Naive thymus-derived CD4-positive, alpha-beta T cell (primary cell): Measurements from ENCODE around the gene ATP8B3. TPM values are rescaled to one million over a fixed set of nuclear protein-coding genes. Genes with fewer than 3 reads are reported as not detected.
A peak's percentile ranks its signal among the peaks of the same experiment; 100 is the strongest.
"Not testable (repeated sequence)": the region's sequence is repeated elsewhere in the genome, so short reads cannot be mapped to it uniquely, and the experiment has no call there.

Experiments used
- ATAC-seq: fragments of 150-1000 bp; cut with Tn5 transposase; 2 replicates; pipeline ENCODE4 v1.10.0; 2021; ENCODE audit warnings: mild to moderate bottlenecking, moderate library complexity
- CTCF ChIA-PET: fragments of 350-600 bp; sonication (Branson Sonifier 250); formaldehyde crosslinking; loops from one replicate; lab custom pipeline; 2021; ENCODE audit warnings: antibody characterized with exemption; lab: Charles Lee
- POLR2A ChIA-PET: fragments of 350-600 bp; sonication (Branson Sonifier 250); formaldehyde crosslinking; loops from one replicate; lab custom pipeline; 2021; ENCODE audit warnings: antibody characterized with exemption, inconsistent platforms; lab: Charles Lee
- DNase-seq, 9 donors: peaks; one replicate each; pipeline versions ENCODE4 v3.0.0 to v3.0.0-alpha.2; 2020 to 2022; ENCODE audit warnings: mixed read lengths in 1 of 9
- H3K27ac ChIP-seq: one replicate; pipeline ENCODE4 v1.7.0; 2013; ENCODE audit warnings: mild to moderate bottlenecking, low read depth, low read length, moderate library complexity
- H3K27me3 ChIP-seq, 2 donors: one replicate each; pipeline ENCODE4 v1.7.0; 2013; ENCODE audit warnings: low read length in 2 of 2, mild to moderate bottlenecking in 2 of 2, moderate library complexity in 2 of 2; ENCODE audit not compliant: control insufficient read depth in 2 of 2, insufficient read depth in 2 of 2
- H3K36me3 ChIP-seq, 3 experiments: 1 replicate in 2 of 3; 2 replicates in 1 of 3; pipeline ENCODE4 v1.7.0; 2013; ENCODE audit warnings: low read length in 3 of 3, mild to moderate bottlenecking in 3 of 3, moderate library complexity in 1 of 3; ENCODE audit not compliant: insufficient read depth in 3 of 3, control insufficient read depth in 2 of 3
- H3K4me1 ChIP-seq, 2 donors: one replicate each; pipeline ENCODE4 v1.7.0; 2013; ENCODE audit warnings: low read length in 2 of 2, mild to moderate bottlenecking in 2 of 2, moderate library complexity in 1 of 2; ENCODE audit not compliant: control insufficient read depth in 2 of 2, insufficient read depth in 2 of 2
- H3K4me3 ChIP-seq: 2 replicates; pipeline ENCODE4 v1.7.0; 2013; ENCODE audit warnings: mild to moderate bottlenecking, low read length
- H3K9me3 ChIP-seq, 3 experiments: 1 replicate in 2 of 3; 2 replicates in 1 of 3; pipeline ENCODE4 v1.7.0; 2013; ENCODE audit warnings: low read length in 3 of 3; ENCODE audit not compliant: control insufficient read depth in 2 of 3
- H3K27ac Mint-ChIP-seq, 9 donors: one replicate each; pipeline ENCODE4 v1.8.0; 2020 to 2022; ENCODE audit warnings: mixed read lengths in 9 of 9, mild to moderate bottlenecking in 8 of 9, moderate library complexity in 5 of 9, inconsistent platforms in 2 of 9
- H3K27me3 Mint-ChIP-seq, 5 donors: one replicate each; pipeline ENCODE4 v1.8.0; 2021 to 2022; ENCODE audit warnings: mixed read lengths in 5 of 5, mild to moderate bottlenecking in 1 of 5
- H3K36me3 Mint-ChIP-seq, 5 donors: one replicate each; pipeline ENCODE4 v1.8.0; 2020 to 2022; ENCODE audit warnings: mixed read lengths in 5 of 5, mild to moderate bottlenecking in 3 of 5, inconsistent platforms in 1 of 5
- H3K4me1 Mint-ChIP-seq, 7 donors: one replicate each; pipeline ENCODE4 v1.8.0; 2020 to 2022; ENCODE audit warnings: mixed read lengths in 7 of 7, mild to moderate bottlenecking in 3 of 7, inconsistent platforms in 1 of 7
- H3K4me3 Mint-ChIP-seq, 10 donors: one replicate each; pipeline ENCODE4 v1.8.0; 2020 to 2022; ENCODE audit warnings: mild to moderate bottlenecking in 10 of 10, mixed read lengths in 10 of 10, moderate library complexity in 6 of 10, inconsistent platforms in 2 of 10
- H3K9me3 Mint-ChIP-seq, 11 donors: one replicate each; pipeline ENCODE4 v1.8.0; 2020 to 2022; ENCODE audit warnings: mixed read lengths in 11 of 11, mild to moderate bottlenecking in 4 of 11, inconsistent platforms in 1 of 11, moderate library complexity in 1 of 11
- intact Hi-C, 2 donors: fragments of 100-400 bp; cut with micrococcal nuclease; formaldehyde crosslinking; loops; one replicate each; pipeline ENCODE4 v1.15.1; 2023
- polyA plus RNA-seq, 2 donors: library from polyadenylated mRNA; unstranded; fragments of 300-500 nt; fragmentation: Illumina TruSeq; gene quantifications; one replicate each; pipeline ENCODE4 v1.2.3, GENCODE V29; 2021
- total RNA-seq, 6 experiments: library from RNA in 5 of 6; stranded (reverse) in 5 of 6; gene quantifications; 1 replicate in 5 of 6; 2 replicates in 1 of 6; pipeline ENCODE4 v1.2.3 and lab custom pipeline; 2021 to 2026

Gene ATP8B3
- total and polyA plus RNA-seq, 7 experiments from 2014 or later, result 0.83 to 15.3 (median 3.2) TPM

GRCh38 chr19:1806184-1807029 lies 5.7 kb downstream of the ATP8B3 start:
- DNase-seq (no peak), ATAC-seq (no peak)
- Histone ChIP-seq H3K4me3 (no peak overlapping the region), H3K36me3 (no peaks in the 10 kb centered on the region), H3K27ac (no peak overlapping the region), H3K9me3 (no peaks in the 10 kb centered on the region), H3K4me1 (no peaks in the 10 kb centered on the region), H3K27me3 (no peaks in the 10 kb centered on the region)
- Mint-ChIP-seq H3K36me3 (peaks cover 0 to 2% (median 0%) of the 10 kb centered on the region in 5 donors), H3K27me3 (no peaks in the 10 kb centered on the region), H3K4me1 (peaks cover 0 to 8% (median 0%) of the 10 kb centered on the region in 7 donors), H3K4me3 (no peak overlapping the region), H3K27ac (no peak overlapping the region), H3K9me3 (no peaks in the 10 kb centered on the region)
- intact Hi-C loops, result no loop called here
- POLR2A ChIA-PET, result no interaction called here
- CTCF ChIA-PET, result interaction anchor here (2.5 kb wide), 1 partner anchor 20 kb away, joined by 7 read pairs; no protein-coding TSS in a partner anchor

- Mint-ChIP-seq H3K27ac (no peak overlapping the region), H3K9me3 (no peaks in the 10 kb centered on the region), H3K4me1 (peaks cover 0 to 2% (median 0%) of the 10 kb centered on the region in 7 donors), H3K27me3 (no peaks in the 10 kb centered on the region), H3K36me3 (peaks cover 0 to 2% (median 0%) of the 10 kb centered on the region in 5 donors), H3K4me3 (no peak overlapping the region)
- Histone ChIP-seq H3K27me3 (no peaks in the 10 kb centered on the region), H3K9me3 (no peaks in the 10 kb centered on the region), H3K4me3 (no peak overlapping the region), H3K4me1 (no peaks in the 10 kb centered on the region), H3K27ac (no peak overlapping the region), H3K36me3 (no peaks in the 10 kb centered on the region)
- DNase-seq, result no peak
- intact Hi-C loops, result no loop called here
- CTCF ChIA-PET, result interaction anchor here (2.5 kb wide), 1 partner anchor 20 kb away, joined by 7 read pairs; no protein-coding TSS in a partner anchor
- ATAC-seq, result no peak
- POLR2A ChIA-PET, result no interaction called here
Observed at GRCh38 chr19:1805401-1806183, 6.5 kb downstream of the ATP8B3 start.

GRCh38 chr19:1804858-1805257 lies 7.2 kb downstream of the ATP8B3 start:
- Histone ChIP-seq H3K27me3 (no peaks in the 10 kb centered on the region), H3K27ac (no peak overlapping the region), H3K36me3 (no peaks in the 10 kb centered on the region), H3K9me3 (no peaks in the 10 kb centered on the region), H3K4me1 (no peaks in the 10 kb centered on the region), H3K4me3 (no peak overlapping the region)
- intact Hi-C loops, result no loop called here
- Mint-ChIP-seq H3K4me3 (no peak overlapping the region), H3K9me3 (no peaks in the 10 kb centered on the region), H3K27me3 (no peaks in the 10 kb centered on the region), H3K27ac (no peak overlapping the region), H3K4me1 (no peaks in the 10 kb centered on the region), H3K36me3 (peaks cover 0 to 5% (median 0%) of the 10 kb centered on the region in 5 donors)
- ChIA-PET CTCF (no interaction called here), POLR2A (no interaction called here)
- DNase-seq (no peak), ATAC-seq (no peak)

GRCh38 chr19:1799695-1800342 lies 12.3 kb downstream of the ATP8B3 start:
- intact Hi-C loops, result no loop called here
- H3K27ac Mint-ChIP-seq, result peak overlapping the region in 1 of 9 donors; percentile 58
- DNase-seq, result no peak

GRCh38 chr19:1797313-1797712 lies 14.8 kb downstream of the ATP8B3 start:
- POLR2A ChIA-PET, H3K4me1 Mint-ChIP-seq, H3K27me3 ChIP-seq, ATAC-seq, H3K27ac Mint-ChIP-seq, H3K4me3 Mint-ChIP-seq, H3K36me3 Mint-ChIP-seq, H3K9me3 Mint-ChIP-seq, H3K36me3 ChIP-seq, H3K4me1 ChIP-seq, H3K4me3 ChIP-seq, H3K27ac ChIP-seq, intact Hi-C loops, DNase-seq, H3K9me3 ChIP-seq: not testable (repeated sequence)
- CTCF ChIA-PET, result interaction anchor here (0.6 kb wide), 1 partner anchor 10 kb away, joined by 4 read pairs; no protein-coding TSS in a partner anchor
- peaks cover 0 to 10% (median 5%) of the 10 kb centered on the region in 5 donors for H3K27me3 Mint-ChIP-seq

More at GRCh38 chr19:1799695-1800342, 12.3 kb downstream of the ATP8B3 start:
- ChIA-PET CTCF (interaction anchor here (0.6 to 0.7 kb wide), 2 partner anchors 103 to 1503 kb away, joined by 3 to 5 read pairs; no protein-coding TSS in a partner anchor), POLR2A (interaction anchor here (0.6 kb wide), 1 partner anchor 270 kb away, joined by 4 read pairs; no protein-coding TSS in a partner anchor)
- Histone ChIP-seq H3K36me3 (no peaks in the 10 kb centered on the region), H3K4me1 (peaks cover 0 to 3% of the 10 kb centered on the region in 2 donors), H3K27ac (no peak overlapping the region), H3K9me3 (no peaks in the 10 kb centered on the region), H3K27me3 (no peaks in the 10 kb centered on the region), H3K4me3 (no peak overlapping the region)
- Mint-ChIP-seq H3K27me3 (peaks cover 0 to 7% (median 5%) of the 10 kb centered on the region in 5 donors), H3K9me3 (peaks cover 0 to 1% (median 0%) of the 10 kb centered on the region in 11 donors), H3K4me1 (peaks cover 0 to 4% (median 0%) of the 10 kb centered on the region in 7 donors), H3K4me3 (no peak overlapping the region), H3K36me3 (peaks cover 0 to 5% (median 0%) of the 10 kb centered on the region in 5 donors)
- ATAC-seq, result no peak
